Uterus (tissue), 2 donors: ENCODE results near the gene ZNF469.
"Not testable (repeated sequence)": the region's sequence is repeated elsewhere in the genome, so short reads cannot be mapped to it uniquely, and the experiment has no call there.

ENCODE experiments used
- POLR2A ChIP-seq, 2 donors: fragments of 450-650 bp; IDR thresholded peaks; one replicate each; pipeline ENCODE4 v1.6.1; 2016; ENCODE audit warnings: antibody characterized with exemption in 2 of 2, mild to moderate bottlenecking in 1 of 2, moderate library complexity in 1 of 2
- TF ChIP-seq, protein P1 (sequence below), 4 experiments: fragments of 200-600 bp in 2 of 4; fragments of 450-650 bp in 2 of 4; sonication (generic) in 2 of 4; IDR thresholded peaks; one replicate each; pipeline ENCODE4 v1.5.1; 2016 to 2019; ENCODE audit warnings: antibody characterized with exemption in 4 of 4, mild to moderate bottlenecking in 2 of 4, moderate library complexity in 1 of 4

DNA sequence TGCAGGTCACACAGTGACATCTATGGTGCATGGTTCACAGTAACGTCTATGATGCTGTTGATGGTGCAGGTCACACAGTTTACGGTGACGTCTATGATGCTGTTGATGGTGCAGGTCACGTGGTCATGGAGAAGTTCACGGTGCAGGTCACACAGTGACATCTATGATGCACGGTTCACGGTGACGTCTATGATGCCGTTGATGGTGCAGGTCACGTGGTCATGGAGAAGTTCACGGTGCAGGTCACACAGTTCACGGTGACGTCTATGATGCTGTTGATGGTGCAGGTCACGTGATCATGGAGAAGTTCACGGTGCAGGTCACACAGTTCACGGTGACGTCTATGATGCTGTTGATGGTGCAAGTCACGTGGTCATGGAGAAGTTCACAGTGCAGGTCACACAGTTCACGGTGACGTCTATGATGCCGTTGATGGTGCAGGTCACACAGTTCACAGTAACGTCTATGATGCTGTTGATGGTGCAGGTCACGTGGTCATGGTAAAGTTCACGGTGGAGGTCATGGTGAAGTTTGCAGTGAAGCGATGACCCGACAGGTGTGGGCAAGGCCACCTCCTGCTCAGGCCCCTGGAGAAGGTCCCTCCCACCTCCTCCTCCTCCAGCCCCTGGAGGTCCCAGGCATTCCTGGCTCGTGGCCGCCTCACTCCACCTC, 27.7 kb downstream of the ZNF469 start:
- TF ChIP-seq, protein P1, sequence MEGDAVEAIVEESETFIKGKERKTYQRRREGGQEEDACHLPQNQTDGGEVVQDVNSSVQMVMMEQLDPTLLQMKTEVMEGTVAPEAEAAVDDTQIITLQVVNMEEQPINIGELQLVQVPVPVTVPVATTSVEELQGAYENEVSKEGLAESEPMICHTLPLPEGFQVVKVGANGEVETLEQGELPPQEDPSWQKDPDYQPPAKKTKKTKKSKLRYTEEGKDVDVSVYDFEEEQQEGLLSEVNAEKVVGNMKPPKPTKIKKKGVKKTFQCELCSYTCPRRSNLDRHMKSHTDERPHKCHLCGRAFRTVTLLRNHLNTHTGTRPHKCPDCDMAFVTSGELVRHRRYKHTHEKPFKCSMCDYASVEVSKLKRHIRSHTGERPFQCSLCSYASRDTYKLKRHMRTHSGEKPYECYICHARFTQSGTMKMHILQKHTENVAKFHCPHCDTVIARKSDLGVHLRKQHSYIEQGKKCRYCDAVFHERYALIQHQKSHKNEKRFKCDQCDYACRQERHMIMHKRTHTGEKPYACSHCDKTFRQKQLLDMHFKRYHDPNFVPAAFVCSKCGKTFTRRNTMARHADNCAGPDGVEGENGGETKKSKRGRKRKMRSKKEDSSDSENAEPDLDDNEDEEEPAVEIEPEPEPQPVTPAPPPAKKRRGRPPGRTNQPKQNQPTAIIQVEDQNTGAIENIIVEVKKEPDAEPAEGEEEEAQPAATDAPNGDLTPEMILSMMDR (IDR thresholded peaks at IDR 0.05), result not testable (repeated sequence)
- TF ChIP-seq POLR2A (IDR thresholded peaks at IDR 0.05), result not testable (repeated sequence)
